ENCODE results near the gene SCP2. TPM values are rescaled to one million over a fixed set of nuclear protein-coding genes. Genes with fewer than 3 reads are reported as not detected.

The SCP2 gene
- total RNA-seq, 2 donors from 2014 or later: 124 to 241 TPM

GRCh38 chr1:53047737-53048736 lies 121.0 kb downstream of the SCP2 start:
- intact Hi-C loops (cut with DNase I): no loop called here
- no peak overlapping the region for H3K27ac ChIP-seq
- no peaks in the 10 kb centered on the region for H3K4me1 ChIP-seq (replicated peaks)
- no peak overlapping the region for H3K4me3 ChIP-seq
- WGBS: 80% methylated on average over 5 of the region's 5 CpGs
- no peaks in the 10 kb centered on the region for H3K27me3 ChIP-seq (replicated peaks; ENCODE audit: insufficient read depth)
- H3K9me3 ChIP-seq: no peaks in the 10 kb centered on the region
- TF ChIP-seq POLR2AphosphoS5 (IDR thresholded peaks at IDR 0.05) (no peak), POLR2A (IDR thresholded peaks at IDR 0.05) (no peak), CTCF (IDR thresholded peaks at IDR 0.05) (no peak)
- peaks cover 0 to 4% of the 10 kb centered on the region in 2 donors for H3K36me3 ChIP-seq
- DNase-seq (ENCODE audit: low spot score): no peak

GRCh38 chr1:53048960-53049573 lies 122.0 kb downstream of the SCP2 start:
- no peaks in the 10 kb centered on the region for H3K27me3 ChIP-seq (replicated peaks; ENCODE audit: insufficient read depth)
- no peak overlapping the region for H3K27ac ChIP-seq
- peaks cover 0 to 4% of the 10 kb centered on the region in 2 donors for H3K36me3 ChIP-seq
- no peak for DNase-seq (ENCODE audit: low spot score)
- 87% methylated on average over 3 of the region's 3 CpGs for WGBS
- TF ChIP-seq CTCF (IDR thresholded peaks at IDR 0.05) (no peak), POLR2AphosphoS5 (IDR thresholded peaks at IDR 0.05) (no peak), POLR2A (IDR thresholded peaks at IDR 0.05) (no peak)
- intact Hi-C loops (cut with DNase I): no loop called here
- H3K9me3 ChIP-seq: no peaks in the 10 kb centered on the region
- no peak overlapping the region for H3K4me3 ChIP-seq
- no peaks in the 10 kb centered on the region for H3K4me1 ChIP-seq (replicated peaks)

GRCh38 chr1:53049574-53049967 lies 122.5 kb downstream of the SCP2 start:
- no peak overlapping the region for H3K27ac ChIP-seq
- WGBS: 85% methylated on average over 3 of the region's 3 CpGs

GRCh38 chr1:53050310-53050709 lies 123.2 kb downstream of the SCP2 start:
- 92% methylated on average over 2 of the region's 2 CpGs for WGBS
- TF ChIP-seq POLR2A (IDR thresholded peaks at IDR 0.05): no peak
- TF ChIP-seq CTCF (IDR thresholded peaks at IDR 0.05): no peak
- TF ChIP-seq POLR2AphosphoS5 (IDR thresholded peaks at IDR 0.05): no peak
- no peak for DNase-seq (ENCODE audit: low spot score)
- no peaks in the 10 kb centered on the region for H3K27me3 ChIP-seq (replicated peaks; ENCODE audit: insufficient read depth)
- no peaks in the 10 kb centered on the region for H3K9me3 ChIP-seq
- peaks cover 0 to 4% of the 10 kb centered on the region in 2 donors for H3K36me3 ChIP-seq
- intact Hi-C loops (cut with DNase I): no loop called here
- no peak overlapping the region for H3K4me3 ChIP-seq
- H3K4me1 ChIP-seq (replicated peaks): no peaks in the 10 kb centered on the region
- no peak overlapping the region for H3K27ac ChIP-seq

More at GRCh38 chr1:53049574-53049967, 122.5 kb downstream of the SCP2 start:
- H3K36me3 ChIP-seq: peaks cover 0 to 4% of the 10 kb centered on the region in 2 donors
- no peaks in the 10 kb centered on the region for H3K9me3 ChIP-seq
- intact Hi-C loops (cut with DNase I): no loop called here
- TF ChIP-seq POLR2AphosphoS5 (IDR thresholded peaks at IDR 0.05) (no peak), CTCF (IDR thresholded peaks at IDR 0.05) (no peak)
- no peaks in the 10 kb centered on the region for H3K4me1 ChIP-seq (replicated peaks)
- H3K27me3 ChIP-seq (replicated peaks; ENCODE audit: insufficient read depth): no peaks in the 10 kb centered on the region
- H3K4me3 ChIP-seq: no peak overlapping the region
- DNase-seq (ENCODE audit: low spot score): no peak
